Measurements from ENCODE around the gene ZFYVE28.

ZFYVE28 gene

GRCh38 chr4:2289955-2290333 lies 128.5 kb downstream of the ZFYVE28 start:
- DNase-seq (ENCODE audit: insufficient read length, low spot score) (no peak), FAIRE-seq (no peak)
- TF ChIP-seq POLR2AphosphoS5 (IDR thresholded peaks at IDR 0.05; ENCODE audit: low read depth, low read length) (no peak), POLR2A (IDR thresholded peaks at IDR 0.05; ENCODE audit: low read depth, low read length) (no peak), SPI1 (IDR thresholded peaks at IDR 0.05; ENCODE audit: low read depth, low read length) (no peak), TAF1 (IDR thresholded peaks at IDR 0.05; ENCODE audit: low read depth, low read length) (no peak), PAX5 (IDR thresholded peaks at IDR 0.05; ENCODE audit: insufficient read depth, low read length, severe bottlenecking) (no peak), POU2F2 (IDR thresholded peaks at IDR 0.05; ENCODE audit: low read depth, low read length) (no peak)

- TF ChIP-seq POLR2A (IDR thresholded peaks at IDR 0.05; ENCODE audit: low read depth, low read length) (no peak), PAX5 (IDR thresholded peaks at IDR 0.05; ENCODE audit: insufficient read depth, low read length, severe bottlenecking) (no peak), POLR2AphosphoS5 (IDR thresholded peaks at IDR 0.05; ENCODE audit: low read depth, low read length) (no peak), SPI1 (IDR thresholded peaks at IDR 0.05; ENCODE audit: low read depth, low read length) (no peak), TAF1 (IDR thresholded peaks at IDR 0.05; ENCODE audit: low read depth, low read length) (no peak), POU2F2 (IDR thresholded peaks at IDR 0.05; ENCODE audit: low read depth, low read length) (no peak)
- FAIRE-seq (no peak), DNase-seq (ENCODE audit: insufficient read length, low spot score) (no peak)
These were observed 129.0 kb downstream of the ZFYVE28 start for GRCh38 chr4:2289311-2289954.

- no peak for TF ChIP-seq SPI1 (IDR thresholded peaks at IDR 0.05; ENCODE audit: low read depth, low read length)
- TF ChIP-seq POLR2A (IDR thresholded peaks at IDR 0.05; ENCODE audit: low read depth, low read length) = no peak
- TF ChIP-seq TAF1 (IDR thresholded peaks at IDR 0.05; ENCODE audit: low read depth, low read length) = no peak
- no peak for TF ChIP-seq POU2F2 (IDR thresholded peaks at IDR 0.05; ENCODE audit: low read depth, low read length)
- no peak for TF ChIP-seq PAX5 (IDR thresholded peaks at IDR 0.05; ENCODE audit: insufficient read depth, low read length, severe bottlenecking)
- TF ChIP-seq POLR2AphosphoS5 (IDR thresholded peaks at IDR 0.05; ENCODE audit: low read depth, low read length) = no peak
- FAIRE-seq (no peak), DNase-seq (ENCODE audit: insufficient read length, low spot score) (no peak)
These were observed 130.3 kb downstream of the ZFYVE28 start for GRCh38 chr4:2288051-2288541.

GRCh38 chr4:2287594-2287915 lies 130.9 kb downstream of the ZFYVE28 start:
- TF ChIP-seq SPI1 (IDR thresholded peaks at IDR 0.05; ENCODE audit: low read depth, low read length) = no peak
- TF ChIP-seq TAF1 (IDR thresholded peaks at IDR 0.05; ENCODE audit: low read depth, low read length) = no peak
- no peak for TF ChIP-seq POU2F2 (IDR thresholded peaks at IDR 0.05; ENCODE audit: low read depth, low read length)
- no peak for TF ChIP-seq POLR2AphosphoS5 (IDR thresholded peaks at IDR 0.05; ENCODE audit: low read depth, low read length)
- TF ChIP-seq PAX5 (IDR thresholded peaks at IDR 0.05; ENCODE audit: insufficient read depth, low read length, severe bottlenecking) = no peak
- TF ChIP-seq POLR2A (IDR thresholded peaks at IDR 0.05; ENCODE audit: low read depth, low read length) = no peak
- FAIRE-seq (no peak), DNase-seq (ENCODE audit: insufficient read length, low spot score) (no peak)

GRCh38 chr4:2286904-2287593 lies 131.4 kb downstream of the ZFYVE28 start:
- TF ChIP-seq POLR2AphosphoS5 (IDR thresholded peaks at IDR 0.05; ENCODE audit: low read depth, low read length) (no peak), POU2F2 (IDR thresholded peaks at IDR 0.05; ENCODE audit: low read depth, low read length) (no peak), TAF1 (IDR thresholded peaks at IDR 0.05; ENCODE audit: low read depth, low read length) (no peak), SPI1 (IDR thresholded peaks at IDR 0.05; ENCODE audit: low read depth, low read length) (no peak), POLR2A (IDR thresholded peaks at IDR 0.05; ENCODE audit: low read depth, low read length) (no peak), PAX5 (IDR thresholded peaks at IDR 0.05; ENCODE audit: insufficient read depth, low read length, severe bottlenecking) (no peak)
- no peak for DNase-seq (ENCODE audit: insufficient read length, low spot score)

GRCh38 chr4:2285613-2286381 lies 132.6 kb downstream of the ZFYVE28 start:
- FAIRE-seq (no peak), DNase-seq (ENCODE audit: insufficient read length, low spot score) (no peak)
- TF ChIP-seq SPI1 (IDR thresholded peaks at IDR 0.05; ENCODE audit: low read depth, low read length) (no peak), POLR2AphosphoS5 (IDR thresholded peaks at IDR 0.05; ENCODE audit: low read depth, low read length) (no peak), PAX5 (IDR thresholded peaks at IDR 0.05; ENCODE audit: insufficient read depth, low read length, severe bottlenecking) (no peak), POLR2A (IDR thresholded peaks at IDR 0.05; ENCODE audit: low read depth, low read length) (no peak), TAF1 (IDR thresholded peaks at IDR 0.05; ENCODE audit: low read depth, low read length) (no peak), POU2F2 (IDR thresholded peaks at IDR 0.05; ENCODE audit: low read depth, low read length) (no peak)

More at GRCh38 chr4:2286904-2287593, 131.4 kb downstream of the ZFYVE28 start:
- FAIRE-seq = no peak

GRCh38 chr4:2284934-2285612 lies 133.4 kb downstream of the ZFYVE28 start:
- TF ChIP-seq POLR2AphosphoS5 (IDR thresholded peaks at IDR 0.05; ENCODE audit: low read depth, low read length) (no peak), SPI1 (IDR thresholded peaks at IDR 0.05; ENCODE audit: low read depth, low read length) (no peak), POLR2A (IDR thresholded peaks at IDR 0.05; ENCODE audit: low read depth, low read length) (no peak), POU2F2 (IDR thresholded peaks at IDR 0.05; ENCODE audit: low read depth, low read length) (no peak), TAF1 (IDR thresholded peaks at IDR 0.05; ENCODE audit: low read depth, low read length) (no peak), PAX5 (IDR thresholded peaks at IDR 0.05; ENCODE audit: insufficient read depth, low read length, severe bottlenecking) (no peak)
- DNase-seq (ENCODE audit: insufficient read length, low spot score) (no peak), FAIRE-seq (no peak)

- DNase-seq (ENCODE audit: insufficient read length, low spot score) (no peak), FAIRE-seq (no peak)
- TF ChIP-seq PAX5 (IDR thresholded peaks at IDR 0.05; ENCODE audit: insufficient read depth, low read length, severe bottlenecking) (no peak), POLR2A (IDR thresholded peaks at IDR 0.05; ENCODE audit: low read depth, low read length) (no peak), SPI1 (IDR thresholded peaks at IDR 0.05; ENCODE audit: low read depth, low read length) (no peak), TAF1 (IDR thresholded peaks at IDR 0.05; ENCODE audit: low read depth, low read length) (no peak), POU2F2 (IDR thresholded peaks at IDR 0.05; ENCODE audit: low read depth, low read length) (no peak), POLR2AphosphoS5 (IDR thresholded peaks at IDR 0.05; ENCODE audit: low read depth, low read length) (no peak)
These were observed 134.1 kb downstream of the ZFYVE28 start for GRCh38 chr4:2284161-2284933.
